Activated T-helper 2 cell treated with anti-CD3 and anti-CD28 coated beads, Interferon-gamma antibody, Interleukin-2, Interleukin-4, amounts not matched to agents 10 μg/mL and 5 μg/mL and 100 μg/mL, durations not matched to agents 14 hours and 24 hours and 36 hours (primary cell): ENCODE results near the gene MCU. TPM values are rescaled to one million over a fixed set of nuclear protein-coding genes. Genes with fewer than 3 reads are reported as not detected.
"Not testable (repeated sequence)": the region's sequence is repeated elsewhere in the genome, so short reads cannot be mapped to it uniquely, and the experiment has no call there.

Source experiments
- DNase-seq: peaks from one replicate; pipeline ENCODE4 v3.0.0; 2021; ENCODE audit warnings: low spot score
- H3K27ac Mint-ChIP-seq: one replicate; pipeline ENCODE4 v1.8.0; 2021; ENCODE audit warnings: mixed read lengths
- H3K27me3 Mint-ChIP-seq: one replicate; pipeline ENCODE4 v1.8.0; 2021; ENCODE audit warnings: low read depth, mixed read lengths
- H3K36me3 Mint-ChIP-seq: one replicate; pipeline ENCODE4 v1.8.0; 2021; ENCODE audit warnings: low read depth, mixed read lengths
- H3K4me1 Mint-ChIP-seq: one replicate; pipeline ENCODE4 v1.8.0; 2021; ENCODE audit warnings: low read depth, mixed read lengths
- H3K4me3 Mint-ChIP-seq: one replicate; pipeline ENCODE4 v1.8.0; 2021; ENCODE audit warnings: low read depth, mild to moderate bottlenecking, moderate library complexity, mixed read lengths
- H3K9me3 Mint-ChIP-seq: one replicate; pipeline ENCODE4 v1.8.0; 2021; ENCODE audit warnings: mixed read lengths
- intact Hi-C: fragments of 100-400 bp; cut with micrococcal nuclease; formaldehyde crosslinking; loops from one replicate; pipeline ENCODE4 v1.15.1; 2023
- total RNA-seq: library from RNA; stranded (reverse); gene quantifications from 2 replicates; pipeline ENCODE4 v1.2.3, GENCODE V29; 2022

The MCU gene
- total RNA-seq, 1 donor from 2014 or later = 13.2 TPM

DNA sequence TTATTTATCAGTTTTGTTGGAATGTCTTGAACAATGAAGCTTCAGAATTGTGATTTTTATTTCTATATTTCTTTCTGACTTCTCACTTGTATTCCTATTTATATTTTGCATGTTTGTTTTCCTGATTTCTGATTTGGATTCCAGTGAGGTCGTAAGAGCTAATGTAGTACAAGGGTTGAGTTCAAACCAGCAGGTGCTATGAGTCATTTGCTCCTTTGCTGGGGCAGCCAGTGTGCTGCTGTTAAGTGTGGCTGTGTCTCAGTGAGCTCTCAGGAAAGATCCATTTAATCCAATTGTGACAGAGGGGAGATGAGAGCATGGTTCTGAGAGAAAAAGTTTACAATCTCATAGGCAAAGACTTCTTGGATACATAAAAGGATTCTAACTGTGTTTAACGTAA is 48.6 kb downstream of the MCU start:
- Mint-ChIP-seq H3K9me3 (no peaks in the 10 kb centered on the region), H3K27ac (no peak overlapping the region), H3K4me3 (no peak overlapping the region), H3K36me3 (no peaks in the 10 kb centered on the region), H3K27me3 (no peaks in the 10 kb centered on the region), H3K4me1 (peaks cover 2% of the 10 kb centered on the region)
- DNase-seq = no peak
- intact Hi-C loops = no loop called here

DNA sequence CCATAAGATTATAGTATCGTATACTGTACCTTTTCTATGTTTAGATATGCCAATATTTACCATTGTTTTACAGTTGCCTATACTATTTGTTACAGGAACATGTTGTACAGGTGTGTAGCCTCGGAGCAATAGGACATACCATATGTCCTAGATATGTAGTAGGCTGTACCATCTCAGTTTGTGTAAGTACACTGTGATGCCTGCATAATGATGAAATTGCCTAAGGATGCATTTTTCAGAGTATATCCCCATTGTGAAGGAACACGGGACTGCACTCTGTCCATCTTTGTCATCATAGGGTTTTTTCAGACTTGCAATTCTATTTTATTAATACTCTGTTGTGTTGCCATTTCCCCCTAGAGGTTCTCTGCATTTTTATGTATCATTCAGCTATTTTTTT is 50.1 kb downstream of the MCU start:
- intact Hi-C loops = no loop called here
- no peak overlapping the region for H3K27ac Mint-ChIP-seq
- H3K36me3 Mint-ChIP-seq = no peaks in the 10 kb centered on the region
- H3K9me3 Mint-ChIP-seq = no peaks in the 10 kb centered on the region
- H3K4me3 Mint-ChIP-seq = no peak overlapping the region
- no peaks in the 10 kb centered on the region for H3K27me3 Mint-ChIP-seq
- DNase-seq = no peak
- no peaks in the 10 kb centered on the region for H3K4me1 Mint-ChIP-seq

DNA sequence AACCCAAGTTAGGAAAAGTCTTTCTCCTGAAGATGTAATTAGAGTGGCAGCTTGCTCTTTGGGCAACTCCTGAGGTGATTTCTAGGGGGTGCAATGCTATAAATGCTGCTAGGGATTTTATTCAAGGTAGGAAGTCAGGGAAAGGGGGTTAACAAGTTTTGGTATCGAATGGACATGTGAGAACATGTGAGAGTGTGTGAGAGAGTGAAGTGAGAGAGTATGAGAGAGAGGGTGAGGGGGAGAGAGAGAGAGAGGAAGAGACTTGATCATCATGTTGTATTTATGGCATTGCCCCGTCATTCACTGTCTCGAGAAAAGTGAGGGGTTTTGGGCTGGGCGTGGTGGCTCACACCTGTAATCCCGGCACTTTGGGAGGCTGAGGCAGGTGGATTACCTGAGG is 50.9 kb downstream of the MCU start:
- intact Hi-C loops = no loop called here
- no peaks in the 10 kb centered on the region for H3K36me3 Mint-ChIP-seq
- no peaks in the 10 kb centered on the region for H3K4me1 Mint-ChIP-seq
- H3K9me3 Mint-ChIP-seq = no peaks in the 10 kb centered on the region
- no peak overlapping the region for H3K27ac Mint-ChIP-seq
- H3K27me3 Mint-ChIP-seq = no peaks in the 10 kb centered on the region
- no peak overlapping the region for H3K4me3 Mint-ChIP-seq
- DNase-seq = no peak

DNA sequence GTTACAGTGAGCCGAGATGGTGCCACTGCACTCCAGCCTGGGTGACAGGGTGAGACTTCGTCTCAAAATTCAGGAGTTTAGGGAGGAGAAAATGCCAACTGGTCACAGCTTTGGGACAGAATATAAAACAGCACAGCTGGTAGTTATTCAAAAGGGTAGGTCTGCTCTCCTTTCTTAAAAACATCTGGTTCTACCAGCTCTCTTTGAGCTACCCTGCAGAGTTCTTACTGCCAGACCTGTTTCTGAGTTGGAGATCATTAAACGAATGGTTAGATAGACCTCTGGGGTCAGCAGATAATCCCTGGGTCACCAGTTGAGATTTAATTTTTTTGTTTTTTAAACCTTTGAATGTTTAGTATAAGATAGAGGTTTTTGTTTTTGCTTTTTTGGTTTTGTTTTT is 52.6 kb downstream of the MCU start:
- DNase-seq = no peak
- Mint-ChIP-seq H3K4me3 (no peak overlapping the region), H3K4me1 (no peaks in the 10 kb centered on the region), H3K9me3 (no peaks in the 10 kb centered on the region), H3K27me3 (no peaks in the 10 kb centered on the region), H3K27ac (no peak overlapping the region), H3K36me3 (no peaks in the 10 kb centered on the region)
- intact Hi-C loops = no loop called here

DNA sequence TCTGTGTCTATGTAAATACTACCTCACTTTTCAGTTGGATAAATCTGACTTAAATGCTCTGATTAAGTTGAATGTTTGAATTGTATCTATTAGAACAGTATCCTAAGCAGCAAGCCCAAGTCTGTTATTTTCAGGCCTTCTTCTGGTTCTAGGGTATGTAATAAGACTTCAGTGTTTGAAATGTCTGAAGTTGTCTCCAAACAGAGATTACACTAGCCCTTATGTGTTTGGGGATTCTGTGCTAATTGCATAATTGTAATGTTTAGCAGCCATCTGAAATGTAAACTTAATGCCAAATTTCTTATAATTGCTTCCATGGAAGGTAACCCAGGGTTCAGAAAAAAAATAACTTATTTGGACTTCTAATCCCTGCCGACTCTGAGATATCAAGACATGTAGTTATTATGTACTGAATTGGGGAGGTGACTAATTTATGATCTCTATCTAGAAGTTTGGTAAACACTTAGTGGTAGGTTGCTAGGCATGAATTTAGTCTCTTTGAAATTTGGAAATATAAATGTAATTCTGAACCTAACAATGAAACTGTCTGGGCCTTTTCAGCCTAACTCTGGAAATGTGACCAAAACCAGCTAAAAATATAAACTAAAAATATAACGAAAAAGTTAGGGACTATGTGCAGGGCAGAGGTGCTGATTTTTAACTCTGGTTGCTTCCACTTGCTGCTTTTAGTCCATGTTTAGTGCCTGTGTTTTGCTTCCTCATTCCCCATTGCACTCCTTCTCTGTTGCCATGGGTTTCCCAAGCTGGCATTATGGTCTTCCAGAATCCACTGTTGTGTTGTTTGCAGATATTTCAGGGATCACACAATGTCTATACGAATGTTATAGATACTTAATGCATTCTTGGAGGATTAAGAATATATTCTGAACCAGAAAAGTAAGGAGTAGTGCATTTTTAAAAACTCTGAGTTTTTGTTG is 54.8 kb downstream of the MCU start:
- H3K36me3 Mint-ChIP-seq = no peaks in the 10 kb centered on the region
- no peaks in the 10 kb centered on the region for H3K9me3 Mint-ChIP-seq
- H3K27me3 Mint-ChIP-seq = no peaks in the 10 kb centered on the region
- intact Hi-C loops = no loop called here
- H3K27ac Mint-ChIP-seq = no peak overlapping the region
- H3K4me3 Mint-ChIP-seq = no peak overlapping the region
- no peaks in the 10 kb centered on the region for H3K4me1 Mint-ChIP-seq
- no peak for DNase-seq

DNA sequence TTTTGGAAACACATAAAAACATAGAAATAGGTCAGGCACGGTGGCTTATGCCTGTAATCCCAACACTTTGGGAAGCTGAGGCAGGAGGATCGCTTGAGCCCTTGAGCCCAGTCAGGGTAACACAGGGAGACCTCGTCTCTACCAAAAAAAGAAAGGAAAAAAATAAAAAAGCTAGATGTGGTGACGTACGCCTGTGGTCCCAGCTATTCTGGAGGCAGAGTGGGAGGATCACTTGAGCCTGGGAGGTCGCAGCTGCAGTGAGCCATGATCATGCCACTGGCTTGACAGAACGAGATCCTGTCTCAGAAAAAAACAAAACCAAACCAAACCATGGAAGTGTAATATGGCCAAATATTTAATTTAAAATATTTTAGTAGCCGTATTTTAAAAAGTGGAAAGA is 55.6 kb downstream of the MCU start:
- Mint-ChIP-seq H3K27me3 (no peaks in the 10 kb centered on the region), H3K9me3 (no peaks in the 10 kb centered on the region), H3K27ac (no peak overlapping the region), H3K4me1 (no peaks in the 10 kb centered on the region), H3K36me3 (no peaks in the 10 kb centered on the region), H3K4me3 (no peak overlapping the region)
- DNase-seq = no peak
- intact Hi-C loops = no loop called here

DNA sequence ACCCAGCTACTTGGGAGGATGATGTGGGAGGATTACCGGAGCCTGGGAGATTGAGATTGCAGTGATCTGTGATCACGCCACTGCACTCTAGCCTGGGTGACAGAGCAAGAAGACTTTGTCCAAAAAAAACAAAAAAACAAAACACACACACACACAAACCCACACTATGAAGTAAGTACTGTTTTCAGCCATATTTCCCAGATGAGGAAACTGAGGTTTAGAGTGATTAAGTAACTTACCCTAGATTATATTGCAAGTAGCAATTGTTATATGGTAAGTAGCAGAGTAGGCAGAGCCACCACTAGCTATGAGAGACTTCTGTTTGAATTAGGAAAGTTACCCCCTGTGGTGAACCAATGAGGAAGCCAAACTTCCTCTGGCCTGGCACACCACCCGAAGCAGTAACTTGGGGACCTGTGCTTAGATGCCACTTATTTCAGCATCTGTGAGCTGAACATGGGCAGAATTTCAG is 61.9 kb downstream of the MCU start:
- peaks cover 4% of the 10 kb centered on the region for H3K4me1 Mint-ChIP-seq

DNA sequence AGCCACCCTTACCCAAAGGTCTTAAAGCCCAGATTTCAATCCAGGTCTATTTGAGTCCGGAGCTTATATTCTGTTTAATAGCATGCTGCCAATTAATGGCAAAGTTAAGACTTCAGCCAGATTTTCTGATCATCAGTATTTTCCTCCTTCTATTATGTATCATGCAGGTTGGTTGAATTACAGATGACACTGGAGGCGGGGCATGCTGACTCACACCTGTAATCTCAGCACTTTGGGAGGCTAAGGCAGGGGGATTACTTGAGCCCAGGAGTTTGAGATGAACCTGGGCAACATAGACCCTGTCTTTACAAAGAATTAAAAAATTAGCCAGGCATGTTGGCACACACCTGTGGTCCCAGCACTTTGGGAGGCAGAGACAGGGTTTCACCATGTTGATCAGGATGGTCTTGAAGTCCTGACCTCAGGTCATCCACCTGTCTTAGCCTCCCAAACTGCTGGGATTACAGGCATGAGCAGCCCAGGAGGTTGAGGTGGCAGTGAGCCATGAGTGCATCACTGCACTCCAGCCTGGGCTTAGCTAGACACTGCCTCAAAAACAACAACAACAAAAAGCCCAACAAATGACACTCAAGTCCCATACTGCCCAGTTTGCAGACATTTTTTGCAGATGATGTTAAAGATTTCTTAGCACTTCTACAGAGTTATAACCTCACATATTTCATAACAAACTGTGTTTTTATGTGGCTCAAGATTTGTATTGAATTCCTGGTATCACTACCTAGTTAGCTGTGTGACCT is 62.5 kb downstream of the MCU start:
- H3K4me1 Mint-ChIP-seq = peaks cover 4% of the 10 kb centered on the region
- no peaks in the 10 kb centered on the region for H3K9me3 Mint-ChIP-seq
- intact Hi-C loops = no loop called here
- no peak overlapping the region for H3K4me3 Mint-ChIP-seq
- no peaks in the 10 kb centered on the region for H3K27me3 Mint-ChIP-seq
- no peak overlapping the region for H3K27ac Mint-ChIP-seq
- DNase-seq = no peak
- H3K36me3 Mint-ChIP-seq = no peaks in the 10 kb centered on the region

More for the DNA sequence above, 61.9 kb downstream of the MCU start:
- H3K36me3 Mint-ChIP-seq = no peaks in the 10 kb centered on the region
- no peak for DNase-seq
- H3K27ac Mint-ChIP-seq = no peak overlapping the region
- intact Hi-C loops = no loop called here
- H3K27me3 Mint-ChIP-seq = no peaks in the 10 kb centered on the region
- no peak overlapping the region for H3K4me3 Mint-ChIP-seq
- H3K9me3 Mint-ChIP-seq = no peaks in the 10 kb centered on the region

DNA sequence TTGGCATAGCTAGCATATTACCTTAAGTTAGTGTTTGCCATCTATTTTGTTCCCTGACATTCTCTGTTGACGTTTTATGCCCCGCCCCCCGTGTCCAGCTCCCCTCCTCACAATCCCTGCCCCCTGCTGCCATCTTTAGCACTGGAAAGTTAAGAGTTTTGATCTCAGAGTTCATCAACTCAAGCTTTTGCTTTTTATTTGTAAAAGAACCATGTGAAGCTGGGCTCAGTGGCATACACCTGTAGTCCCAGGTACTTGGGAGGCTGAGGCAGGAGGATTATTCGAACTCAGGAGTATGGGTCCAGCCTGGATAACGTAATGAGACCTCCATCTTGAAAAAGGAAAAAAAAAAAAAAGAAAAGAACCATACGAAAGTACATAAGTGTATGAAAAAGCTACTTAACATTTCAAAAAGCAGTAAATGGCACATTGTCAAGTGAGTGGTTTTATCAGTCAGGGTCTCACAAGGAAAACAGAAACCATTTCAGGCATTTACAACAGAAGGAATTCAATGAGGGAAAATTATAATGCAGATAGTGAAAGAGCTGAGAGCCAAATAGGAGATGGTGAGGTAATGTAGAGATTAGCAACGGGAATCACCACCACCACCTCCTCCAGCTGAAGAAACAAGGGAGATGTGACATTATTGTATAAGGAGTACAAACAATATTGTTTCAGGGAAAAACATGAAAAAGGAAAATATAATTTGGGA is 64.9 kb downstream of the MCU start:
- Mint-ChIP-seq H3K4me1 (peaks cover 4% of the 10 kb centered on the region), H3K4me3 (no peak overlapping the region), H3K9me3 (no peaks in the 10 kb centered on the region), H3K36me3 (no peaks in the 10 kb centered on the region), H3K27ac (no peak overlapping the region), H3K27me3 (no peaks in the 10 kb centered on the region)
- intact Hi-C loops = no loop called here
- DNase-seq = no peak

DNA sequence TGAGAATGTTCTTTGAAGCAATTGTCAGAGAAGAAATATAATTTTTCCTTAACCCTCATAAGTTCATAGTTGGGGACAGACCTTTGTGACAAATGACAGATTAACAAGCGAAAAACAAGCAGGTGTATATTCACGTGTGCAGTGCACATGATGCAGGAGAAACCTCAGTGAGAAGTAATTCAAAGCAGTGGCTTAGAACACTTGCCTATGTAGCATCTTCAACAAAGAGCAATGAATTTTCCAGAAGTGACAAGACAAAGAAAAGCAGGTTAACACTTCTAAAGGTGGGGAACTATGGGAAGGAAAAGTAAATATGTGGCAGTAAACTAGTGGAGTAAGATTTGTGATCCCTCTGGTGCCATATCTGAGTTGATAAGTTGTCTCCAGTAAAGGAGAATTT is 65.8 kb downstream of the MCU start:
- Mint-ChIP-seq H3K4me3 (no peak overlapping the region), H3K27me3 (no peaks in the 10 kb centered on the region), H3K27ac (no peak overlapping the region), H3K4me1 (peaks cover 4% of the 10 kb centered on the region), H3K9me3 (no peaks in the 10 kb centered on the region), H3K36me3 (no peaks in the 10 kb centered on the region)
- intact Hi-C loops = no loop called here
- DNase-seq = no peak

DNA sequence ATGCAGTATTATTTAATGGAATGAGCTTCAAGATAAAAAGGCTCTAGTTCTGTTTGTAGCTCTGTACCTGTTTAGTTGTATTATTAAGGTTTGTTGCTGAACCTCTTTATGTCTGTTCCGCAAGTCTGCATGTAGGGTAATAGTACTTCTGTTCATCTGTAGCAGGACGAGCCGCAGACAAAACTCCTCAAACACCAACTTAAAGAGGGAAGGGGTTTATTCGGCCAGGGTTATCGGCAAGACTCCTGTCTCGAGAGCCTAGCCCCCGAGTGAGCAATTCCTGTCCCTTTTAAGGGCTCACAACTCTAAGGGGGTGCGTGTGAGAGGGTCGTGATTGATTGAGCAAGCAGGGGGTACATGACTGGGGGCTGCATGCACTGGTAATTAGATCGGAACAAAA is 67.0 kb downstream of the MCU start:
- H3K27ac Mint-ChIP-seq, H3K4me1 Mint-ChIP-seq, H3K36me3 Mint-ChIP-seq, H3K4me3 Mint-ChIP-seq, H3K27me3 Mint-ChIP-seq, intact Hi-C loops, H3K9me3 Mint-ChIP-seq, DNase-seq: not testable (repeated sequence)

DNA sequence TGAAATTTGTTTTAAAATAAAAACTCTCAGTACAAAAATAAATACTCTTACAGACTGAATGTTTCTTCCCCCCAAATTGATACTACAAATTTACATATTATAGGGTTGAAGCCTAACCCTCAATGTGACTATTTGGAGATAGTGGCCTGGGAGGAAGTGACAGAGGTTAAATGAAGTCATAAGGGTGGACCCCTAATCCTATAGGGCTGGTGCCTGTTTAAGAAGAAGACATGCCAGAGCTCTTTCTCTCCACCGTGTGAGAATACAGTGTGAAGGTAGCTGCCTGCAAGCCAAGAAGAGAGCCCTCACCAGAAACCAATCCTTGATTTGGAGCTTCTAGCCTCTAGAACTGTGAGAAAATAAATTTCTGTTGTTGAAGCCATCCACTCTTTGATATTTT is 67.6 kb downstream of the MCU start:
- H3K4me1 Mint-ChIP-seq = no peaks in the 10 kb centered on the region
- H3K27me3 Mint-ChIP-seq = no peaks in the 10 kb centered on the region
- intact Hi-C loops = no loop called here
- no peak overlapping the region for H3K27ac Mint-ChIP-seq
- H3K9me3 Mint-ChIP-seq = no peaks in the 10 kb centered on the region
- no peak for DNase-seq
- no peaks in the 10 kb centered on the region for H3K36me3 Mint-ChIP-seq
- H3K4me3 Mint-ChIP-seq = no peak overlapping the region

DNA sequence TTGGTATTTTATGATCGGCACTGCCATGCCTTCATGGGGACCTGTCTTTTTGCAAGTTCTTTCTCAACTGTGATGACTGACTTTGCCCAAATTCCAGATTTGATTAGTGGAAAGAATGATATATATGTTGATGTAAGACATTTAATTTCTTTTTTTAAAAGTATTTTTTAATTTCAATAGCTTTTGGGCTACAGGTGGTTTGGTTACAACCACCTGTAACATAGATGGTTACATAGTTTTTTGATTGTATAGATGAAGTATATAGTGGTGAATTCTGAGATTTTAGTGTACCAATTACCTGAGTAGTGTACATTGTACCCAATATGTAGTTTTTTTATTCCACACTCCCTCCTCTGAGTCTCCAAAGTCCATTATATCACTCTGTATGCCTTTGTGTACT is 69.6 kb downstream of the MCU start:
- no peaks in the 10 kb centered on the region for H3K36me3 Mint-ChIP-seq
- intact Hi-C loops = no loop called here
- no peaks in the 10 kb centered on the region for H3K4me1 Mint-ChIP-seq
- peaks cover 2% of the 10 kb centered on the region for H3K9me3 Mint-ChIP-seq
- no peak overlapping the region for H3K4me3 Mint-ChIP-seq
- no peak for DNase-seq
- H3K27me3 Mint-ChIP-seq = no peaks in the 10 kb centered on the region
- H3K27ac Mint-ChIP-seq = no peak overlapping the region
